H1 (cell line): ENCODE results near the gene MRPL42. TPM values are rescaled to one million over a fixed set of nuclear protein-coding genes. Genes with fewer than 3 reads are reported as not detected.

ENCODE experiments used
- CHD1 ChIP-seq: IDR thresholded peaks from 2 replicates; pipeline ENCODE4 v1.6.1; 2012; ENCODE audit warnings: low read depth, low read length, improper control_type of control experiment
- NRF1 ChIP-seq: IDR thresholded peaks from 2 replicates; pipeline ENCODE4 v1.6.1; 2011; ENCODE audit warnings: mild to moderate bottlenecking, low read depth, low read length, improper control_type of control experiment
- SRF ChIP-seq: IDR thresholded peaks from 2 replicates; pipeline ENCODE4 v1.6.1; 2011; ENCODE audit warnings: mild to moderate bottlenecking, low read depth, low read length, moderate library complexity
- TCF12 ChIP-seq: IDR thresholded peaks from 2 replicates; pipeline ENCODE4 v1.6.1; 2011; ENCODE audit warnings: low read depth, mild to moderate bottlenecking, low read length
- TEAD4 ChIP-seq: IDR thresholded peaks from 2 replicates; pipeline ENCODE4 v1.6.1; 2012; ENCODE audit warnings: low read depth, low read length, inconsistent platforms, mixed read lengths
- polyA plus RNA-seq, 7 experiments: library from polyadenylated mRNA; depleted of rRNA in 3 of 7; stranded (reverse) in 5 of 7; unstranded in 2 of 7; fragments of >200 nt in 5 of 7; fragments of 200-250 nt in 2 of 7; gene quantifications; 1 replicate in 5 of 7; 2 replicates in 1 of 7; 4 replicates in 1 of 7; pipeline versions ENCODE4 v1.2.1 to v1.2.3, GENCODE V29; 2011 to 2013; ENCODE audit warnings: missing spikeins in 2 of 7, mixed read lengths in 2 of 7
- total RNA-seq: library from RNA; stranded (reverse); fragmentation: NEBNext Ultra II Directional; extraction: Animal tissue kit (Norgen Biotek cat#: 25700); gene quantifications from 2 replicates; pipeline ENCODE4 v1.2.1, GENCODE V29; 2021
- TF ChIP-seq, protein P1 (sequence below): fragments of 300-600 bp; sonication (generic); IDR thresholded peaks from 2 replicates; pipeline ENCODE4 v1.7.1; 2012; ENCODE audit warnings: low read length, moderate library complexity, mild to moderate bottlenecking, inconsistent platforms; ENCODE audit not compliant: insufficient replicate concordance

Gene MRPL42
- total and polyA plus RNA-seq, 2 of the 8 experiments (the other 6 are each of a cell fraction or from before 2014, with no cell fraction given), result 110 to 176 TPM

DNA sequence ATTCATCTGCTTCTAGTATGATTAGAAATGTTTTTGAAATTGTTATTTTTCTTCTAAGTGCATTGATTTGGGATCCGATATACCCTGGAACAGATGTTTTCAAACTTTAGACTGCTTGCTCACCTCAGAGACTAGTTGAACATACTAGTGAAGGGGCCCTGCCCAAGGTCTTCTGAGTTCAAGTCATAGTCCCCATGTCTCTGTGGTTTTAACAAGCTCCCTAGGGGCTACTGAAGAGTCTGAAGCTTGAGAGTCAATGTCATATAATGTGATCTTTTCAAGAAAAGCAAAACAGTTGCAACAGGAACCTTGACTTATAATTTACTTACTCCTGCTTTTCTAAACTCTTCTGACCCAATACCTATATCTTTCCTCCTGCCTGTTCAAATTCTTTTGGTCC lies 18.0 kb upstream of the MRPL42 start (continued):
- TF ChIP-seq, protein P1, sequence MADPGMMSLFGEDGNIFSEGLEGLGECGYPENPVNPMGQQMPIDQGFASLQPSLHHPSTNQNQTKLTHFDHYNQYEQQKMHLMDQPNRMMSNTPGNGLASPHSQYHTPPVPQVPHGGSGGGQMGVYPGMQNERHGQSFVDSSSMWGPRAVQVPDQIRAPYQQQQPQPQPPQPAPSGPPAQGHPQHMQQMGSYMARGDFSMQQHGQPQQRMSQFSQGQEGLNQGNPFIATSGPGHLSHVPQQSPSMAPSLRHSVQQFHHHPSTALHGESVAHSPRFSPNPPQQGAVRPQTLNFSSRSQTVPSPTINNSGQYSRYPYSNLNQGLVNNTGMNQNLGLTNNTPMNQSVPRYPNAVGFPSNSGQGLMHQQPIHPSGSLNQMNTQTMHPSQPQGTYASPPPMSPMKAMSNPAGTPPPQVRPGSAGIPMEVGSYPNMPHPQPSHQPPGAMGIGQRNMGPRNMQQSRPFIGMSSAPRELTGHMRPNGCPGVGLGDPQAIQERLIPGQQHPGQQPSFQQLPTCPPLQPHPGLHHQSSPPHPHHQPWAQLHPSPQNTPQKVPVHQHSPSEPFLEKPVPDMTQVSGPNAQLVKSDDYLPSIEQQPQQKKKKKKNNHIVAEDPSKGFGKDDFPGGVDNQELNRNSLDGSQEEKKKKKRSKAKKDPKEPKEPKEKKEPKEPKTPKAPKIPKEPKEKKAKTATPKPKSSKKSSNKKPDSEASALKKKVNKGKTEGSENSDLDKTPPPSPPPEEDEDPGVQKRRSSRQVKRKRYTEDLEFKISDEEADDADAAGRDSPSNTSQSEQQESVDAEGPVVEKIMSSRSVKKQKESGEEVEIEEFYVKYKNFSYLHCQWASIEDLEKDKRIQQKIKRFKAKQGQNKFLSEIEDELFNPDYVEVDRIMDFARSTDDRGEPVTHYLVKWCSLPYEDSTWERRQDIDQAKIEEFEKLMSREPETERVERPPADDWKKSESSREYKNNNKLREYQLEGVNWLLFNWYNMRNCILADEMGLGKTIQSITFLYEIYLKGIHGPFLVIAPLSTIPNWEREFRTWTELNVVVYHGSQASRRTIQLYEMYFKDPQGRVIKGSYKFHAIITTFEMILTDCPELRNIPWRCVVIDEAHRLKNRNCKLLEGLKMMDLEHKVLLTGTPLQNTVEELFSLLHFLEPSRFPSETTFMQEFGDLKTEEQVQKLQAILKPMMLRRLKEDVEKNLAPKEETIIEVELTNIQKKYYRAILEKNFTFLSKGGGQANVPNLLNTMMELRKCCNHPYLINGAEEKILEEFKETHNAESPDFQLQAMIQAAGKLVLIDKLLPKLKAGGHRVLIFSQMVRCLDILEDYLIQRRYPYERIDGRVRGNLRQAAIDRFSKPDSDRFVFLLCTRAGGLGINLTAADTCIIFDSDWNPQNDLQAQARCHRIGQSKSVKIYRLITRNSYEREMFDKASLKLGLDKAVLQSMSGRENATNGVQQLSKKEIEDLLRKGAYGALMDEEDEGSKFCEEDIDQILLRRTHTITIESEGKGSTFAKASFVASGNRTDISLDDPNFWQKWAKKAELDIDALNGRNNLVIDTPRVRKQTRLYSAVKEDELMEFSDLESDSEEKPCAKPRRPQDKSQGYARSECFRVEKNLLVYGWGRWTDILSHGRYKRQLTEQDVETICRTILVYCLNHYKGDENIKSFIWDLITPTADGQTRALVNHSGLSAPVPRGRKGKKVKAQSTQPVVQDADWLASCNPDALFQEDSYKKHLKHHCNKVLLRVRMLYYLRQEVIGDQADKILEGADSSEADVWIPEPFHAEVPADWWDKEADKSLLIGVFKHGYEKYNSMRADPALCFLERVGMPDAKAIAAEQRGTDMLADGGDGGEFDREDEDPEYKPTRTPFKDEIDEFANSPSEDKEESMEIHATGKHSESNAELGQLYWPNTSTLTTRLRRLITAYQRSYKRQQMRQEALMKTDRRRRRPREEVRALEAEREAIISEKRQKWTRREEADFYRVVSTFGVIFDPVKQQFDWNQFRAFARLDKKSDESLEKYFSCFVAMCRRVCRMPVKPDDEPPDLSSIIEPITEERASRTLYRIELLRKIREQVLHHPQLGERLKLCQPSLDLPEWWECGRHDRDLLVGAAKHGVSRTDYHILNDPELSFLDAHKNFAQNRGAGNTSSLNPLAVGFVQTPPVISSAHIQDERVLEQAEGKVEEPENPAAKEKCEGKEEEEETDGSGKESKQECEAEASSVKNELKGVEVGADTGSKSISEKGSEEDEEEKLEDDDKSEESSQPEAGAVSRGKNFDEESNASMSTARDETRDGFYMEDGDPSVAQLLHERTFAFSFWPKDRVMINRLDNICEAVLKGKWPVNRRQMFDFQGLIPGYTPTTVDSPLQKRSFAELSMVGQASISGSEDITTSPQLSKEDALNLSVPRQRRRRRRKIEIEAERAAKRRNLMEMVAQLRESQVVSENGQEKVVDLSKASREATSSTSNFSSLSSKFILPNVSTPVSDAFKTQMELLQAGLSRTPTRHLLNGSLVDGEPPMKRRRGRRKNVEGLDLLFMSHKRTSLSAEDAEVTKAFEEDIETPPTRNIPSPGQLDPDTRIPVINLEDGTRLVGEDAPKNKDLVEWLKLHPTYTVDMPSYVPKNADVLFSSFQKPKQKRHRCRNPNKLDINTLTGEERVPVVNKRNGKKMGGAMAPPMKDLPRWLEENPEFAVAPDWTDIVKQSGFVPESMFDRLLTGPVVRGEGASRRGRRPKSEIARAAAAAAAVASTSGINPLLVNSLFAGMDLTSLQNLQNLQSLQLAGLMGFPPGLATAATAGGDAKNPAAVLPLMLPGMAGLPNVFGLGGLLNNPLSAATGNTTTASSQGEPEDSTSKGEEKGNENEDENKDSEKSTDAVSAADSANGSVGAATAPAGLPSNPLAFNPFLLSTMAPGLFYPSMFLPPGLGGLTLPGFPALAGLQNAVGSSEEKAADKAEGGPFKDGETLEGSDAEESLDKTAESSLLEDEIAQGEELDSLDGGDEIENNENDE, result no peak
- no peak for TF ChIP-seq TCF12
- TF ChIP-seq NRF1, result no peak
- no peak for TF ChIP-seq SRF
- no peak for TF ChIP-seq CHD1
- TF ChIP-seq TEAD4, result no peak
